Endothelial cell (in vitro differentiated cells): ENCODE results near the gene KAZN. TPM values are rescaled to one million over a fixed set of nuclear protein-coding genes. Genes with fewer than 3 reads are reported as not detected.

Experiments used
- DNase-seq: peaks from one replicate; pipeline ENCODE4 v3.0.0; 2021; ENCODE audit warnings: low spot score
- H3K27ac Mint-ChIP-seq: one replicate; pipeline ENCODE4 v1.8.0; 2021; ENCODE audit warnings: mixed read lengths, inconsistent platforms; ENCODE audit not compliant: unreplicated experiment
- H3K27me3 Mint-ChIP-seq: one replicate; pipeline ENCODE4 v1.8.0; 2021; ENCODE audit warnings: mild to moderate bottlenecking, moderate library complexity, mixed read lengths, inconsistent platforms; ENCODE audit not compliant: unreplicated experiment
- H3K36me3 Mint-ChIP-seq: one replicate; pipeline ENCODE4 v1.8.0; 2021; ENCODE audit warnings: mild to moderate bottlenecking, low read depth, mixed read lengths, inconsistent platforms; ENCODE audit not compliant: unreplicated experiment
- H3K4me1 Mint-ChIP-seq: one replicate; pipeline ENCODE4 v1.8.0; 2021; ENCODE audit warnings: mild to moderate bottlenecking, mixed read lengths, inconsistent platforms; ENCODE audit not compliant: unreplicated experiment
- H3K4me3 Mint-ChIP-seq: one replicate; pipeline ENCODE4 v1.8.0; 2021; ENCODE audit warnings: mild to moderate bottlenecking, mixed read lengths, inconsistent platforms; ENCODE audit not compliant: unreplicated experiment
- H3K9me3 Mint-ChIP-seq: one replicate; pipeline ENCODE4 v1.8.0; 2021; ENCODE audit warnings: mixed read lengths, inconsistent platforms; ENCODE audit not compliant: unreplicated experiment
- CTCF ChIP-seq: fragments of 200-600 bp; sonication (generic); IDR thresholded peaks from one replicate; pipeline ENCODE4 v1.5.0; 2021; ENCODE audit warnings: antibody characterized with exemption; ENCODE audit not compliant: unreplicated experiment
- total RNA-seq: library from RNA; stranded (reverse); fragmentation: NEBNext Ultra II Directional; extraction: Animal tissue kit (Norgen Biotek cat#: 25700); gene quantifications from one replicate; pipeline ENCODE4 v1.2.1, GENCODE V29; 2021; ENCODE audit not compliant: unreplicated experiment

KAZN gene
- total RNA-seq, 1 donor from 2014 or later = 10.1 TPM

GRCh38 chr1:14982029-14982428 lies 383.5 kb downstream of the KAZN start:
- H3K9me3 Mint-ChIP-seq = no peaks in the 10 kb centered on the region
- peaks cover 17% of the 10 kb centered on the region for H3K4me1 Mint-ChIP-seq
- H3K36me3 Mint-ChIP-seq = peaks cover 4% of the 10 kb centered on the region

GRCh38 chr1:14983277-14983676 lies 384.8 kb downstream of the KAZN start:
- no peak overlapping the region for H3K4me3 Mint-ChIP-seq
- H3K36me3 Mint-ChIP-seq = peaks cover under 1% of the 10 kb centered on the region
- peaks cover 4% of the 10 kb centered on the region for H3K27me3 Mint-ChIP-seq
- TF ChIP-seq CTCF = peak; percentile 31
- H3K27ac Mint-ChIP-seq = no peak overlapping the region
- no peaks in the 10 kb centered on the region for H3K9me3 Mint-ChIP-seq
- peaks cover 23% of the 10 kb centered on the region for H3K4me1 Mint-ChIP-seq
- no peak for DNase-seq

More at GRCh38 chr1:14982029-14982428, 383.5 kb downstream of the KAZN start:
- peaks cover 4% of the 10 kb centered on the region for H3K27me3 Mint-ChIP-seq
- H3K4me3 Mint-ChIP-seq = no peak overlapping the region
- no peak for DNase-seq
- TF ChIP-seq CTCF = no peak
- H3K27ac Mint-ChIP-seq = no peak overlapping the region

- H3K4me1 Mint-ChIP-seq = peaks cover 11% of the 10 kb centered on the region
- no peaks in the 10 kb centered on the region for H3K27me3 Mint-ChIP-seq
- TF ChIP-seq CTCF = no peak
- DNase-seq = no peak
- H3K36me3 Mint-ChIP-seq = no peaks in the 10 kb centered on the region
- no peak overlapping the region for H3K27ac Mint-ChIP-seq
- no peaks in the 10 kb centered on the region for H3K9me3 Mint-ChIP-seq
- no peak overlapping the region for H3K4me3 Mint-ChIP-seq
Observed at GRCh38 chr1:14986168-14986567, 387.7 kb downstream of the KAZN start.

GRCh38 chr1:14987829-14988603 lies 389.5 kb downstream of the KAZN start:
- TF ChIP-seq CTCF = no peak
- no peak overlapping the region for H3K4me3 Mint-ChIP-seq
- no peak for DNase-seq
- no peaks in the 10 kb centered on the region for H3K9me3 Mint-ChIP-seq
- H3K36me3 Mint-ChIP-seq = peaks cover 3% of the 10 kb centered on the region
- H3K4me1 Mint-ChIP-seq = peaks cover 9% of the 10 kb centered on the region
- no peak overlapping the region for H3K27ac Mint-ChIP-seq
- H3K27me3 Mint-ChIP-seq = no peaks in the 10 kb centered on the region

- DNase-seq = no peak
- H3K9me3 Mint-ChIP-seq = no peaks in the 10 kb centered on the region
- peaks cover 9% of the 10 kb centered on the region for H3K4me1 Mint-ChIP-seq
- no peak for TF ChIP-seq CTCF
- H3K27ac Mint-ChIP-seq = no peak overlapping the region
- no peak overlapping the region for H3K4me3 Mint-ChIP-seq
- peaks cover 3% of the 10 kb centered on the region for H3K36me3 Mint-ChIP-seq
- no peaks in the 10 kb centered on the region for H3K27me3 Mint-ChIP-seq
Observed at GRCh38 chr1:14988636-14989035, 390.2 kb downstream of the KAZN start.
